Pancreas (tissue), 10 donors: Measurements from ENCODE around the gene XYLT1. TPM values are rescaled to one million over a fixed set of nuclear protein-coding genes. Genes with fewer than 3 reads are reported as not detected.

ENCODE experiments used
- ATAC-seq, 4 donors: fragments of 200-7000 bp; cut with Tn5 transposase; one replicate each; pipeline versions ENCODE4 v1.8.0 to v1.9.1; 2020; ENCODE audit warnings: mild to moderate bottlenecking in 4 of 4, moderate library complexity in 4 of 4
- DNase-seq, 6 donors: peaks; one replicate each; pipeline ENCODE4 v3.0.0-alpha.2; 2020
- FAIRE-seq: peaks from 2 replicates; lab custom pipeline; 2012; peaks lifted over from hg19 to GRCh38; lab: Jason Lieb, UNC
- H3K27ac ChIP-seq, 4 donors: fragments of 200-600 bp; sonication (generic); 1 replicate in 3 of 4; 2 replicates in 1 of 4; pipeline versions ENCODE4 v1.5.0 to v1.8.0; 2020
- H3K27me3 ChIP-seq, 4 donors: fragments of 200-600 bp; one replicate each; pipeline ENCODE4 v1.8.0; 2021
- H3K36me3 ChIP-seq, 3 donors: fragments of 200-600 bp; sonication (generic) in 1 of 3; one replicate each; pipeline versions ENCODE4 v1.5.0 to v1.8.0; 2020 to 2021
- H3K4me1 ChIP-seq, 3 donors: fragments of 200-600 bp; one replicate each; pipeline ENCODE4 v1.8.0; 2021
- H3K4me3 ChIP-seq, 4 donors: fragments of 200-600 bp; sonication (generic) in 2 of 4; one replicate each; pipeline versions ENCODE4 v1.5.0 to v1.8.0; 2020 to 2021
- H3K9me3 ChIP-seq, 4 donors: fragments of 200-600 bp; one replicate each; pipeline ENCODE4 v1.8.0; 2021
- CTCF ChIP-seq, 4 donors: fragments of 200-600 bp; sonication (generic) in 3 of 4; IDR thresholded peaks; one replicate each; pipeline versions ENCODE4 v1.5.0 to v1.8.0; 2021; ENCODE audit warnings: antibody characterized with exemption in 4 of 4
- WGBS, 2 donors: extraction: QIAGEN DNeasy Blood & Tissue Kit; methylation state at CpG; one replicate each; pipeline ENCODE4 v1.1.7; 2013; 5-methylcytosine and 5-hydroxymethylcytosine counted together
- intact Hi-C, 3 donors: fragments of 100-400 bp; cut with DNase I; formaldehyde crosslinking; loops; one replicate each; pipeline versions ENCODE4 v1.11.1 to v1.14.2; 2022
- polyA plus RNA-seq, 2 donors: library from polyadenylated mRNA; stranded (reverse); fragments of 200-250 nt; gene quantifications; one replicate each; pipeline ENCODE4 v1.2.3, GENCODE V29; 2013
- total RNA-seq, 6 donors: library from RNA; stranded (reverse); fragmentation: NEBNext Ultra II Directional in 4 of 6; extraction: Animal tissue kit (Norgen Biotek cat#: 25700) in 4 of 6; gene quantifications; one replicate each; pipeline versions ENCODE4 v1.2.1 to v1.2.4, GENCODE V29; 2021 to 2023
- donor health status: healthy with polysubstance abuse.
- donor health status: DM: no; HTN: no; CAD: no; lungs with moderate emphysema.
- donor health status: DM: no; HTN: no; CAD: no.
- donor health status: control.
- donor health status: control.
- donor health status: Bipolar disorder and iron deficiency.
- donor health status: DM: yes; HTN: yes; CAD: no.
- donor health status: DM: no; HTN: no; CAD: no.
- donor health status: DM: no; HTN: no; CAD: no.
- donor health status: DM: yes; HTN: yes; CAD: no.

XYLT1 gene
- total and polyA plus RNA-seq, 8 donors: 1.6 to 8.2 (median 4.6) TPM

- 71 to 82% methylated on average over 7 of the region's 7 CpGs for WGBS, 2 donors
- TF ChIP-seq CTCF (IDR thresholded peaks at IDR 0.05): no peak
- Histone ChIP-seq H3K4me3 (no peak overlapping the region), H3K27me3 (no peaks in the 10 kb centered on the region), H3K36me3 (no peaks in the 10 kb centered on the region), H3K4me1 (no peaks in the 10 kb centered on the region), H3K27ac (no peak overlapping the region), H3K9me3 (no peaks in the 10 kb centered on the region)
- no peak for DNase-seq
- ATAC-seq: no peak
- intact Hi-C loops: loop anchor here in 1 of 3 donors (10.0 kb wide), 1 partner anchor 200 kb away; no protein-coding TSS in a partner anchor
- no peak for FAIRE-seq
Observed at GRCh38 chr16:17475104-17475503, 4.3 kb upstream of the XYLT1 start.

DNA sequence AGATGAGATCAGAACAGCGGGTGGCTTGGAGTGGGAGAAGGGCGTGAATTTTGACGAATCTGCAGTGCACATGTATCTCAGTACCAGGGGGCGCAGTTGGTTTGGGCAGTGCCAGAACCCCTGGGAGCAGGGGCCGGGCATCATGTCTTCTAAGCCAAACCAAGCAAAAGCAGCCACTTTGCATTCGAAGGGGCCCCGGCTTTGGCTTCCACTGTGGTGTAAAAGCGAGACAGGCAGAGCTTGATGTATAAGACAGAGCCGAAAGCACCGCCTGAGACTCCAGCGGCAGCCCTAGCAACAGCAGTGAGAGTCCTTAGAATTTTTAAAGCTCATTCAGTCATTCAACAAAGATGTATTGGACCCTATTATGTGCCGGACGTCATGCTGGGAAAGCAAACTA lies 3.8 kb upstream of the XYLT1 start:
- no peak for TF ChIP-seq CTCF (IDR thresholded peaks at IDR 0.05)
- no peak for FAIRE-seq
- DNase-seq: no peak
- no peak for ATAC-seq
- Histone ChIP-seq H3K36me3 (no peaks in the 10 kb centered on the region), H3K4me3 (no peak overlapping the region), H3K4me1 (no peaks in the 10 kb centered on the region), H3K27me3 (no peaks in the 10 kb centered on the region), H3K9me3 (no peaks in the 10 kb centered on the region), H3K27ac (no peak overlapping the region)
- WGBS, 2 donors: 67 to 74% methylated on average over 13 of the region's 13 CpGs
- intact Hi-C loops: loop anchor here in 1 of 3 donors (10.0 kb wide), 1 partner anchor 200 kb away; no protein-coding TSS in a partner anchor

- intact Hi-C loops: loop anchor here in 1 of 3 donors (10.0 kb wide), 1 partner anchor 199 kb away; no protein-coding TSS in a partner anchor
- no peak for TF ChIP-seq CTCF (IDR thresholded peaks at IDR 0.05)
Observed at GRCh38 chr16:17474037-17474436, 3.3 kb upstream of the XYLT1 start.

DNA sequence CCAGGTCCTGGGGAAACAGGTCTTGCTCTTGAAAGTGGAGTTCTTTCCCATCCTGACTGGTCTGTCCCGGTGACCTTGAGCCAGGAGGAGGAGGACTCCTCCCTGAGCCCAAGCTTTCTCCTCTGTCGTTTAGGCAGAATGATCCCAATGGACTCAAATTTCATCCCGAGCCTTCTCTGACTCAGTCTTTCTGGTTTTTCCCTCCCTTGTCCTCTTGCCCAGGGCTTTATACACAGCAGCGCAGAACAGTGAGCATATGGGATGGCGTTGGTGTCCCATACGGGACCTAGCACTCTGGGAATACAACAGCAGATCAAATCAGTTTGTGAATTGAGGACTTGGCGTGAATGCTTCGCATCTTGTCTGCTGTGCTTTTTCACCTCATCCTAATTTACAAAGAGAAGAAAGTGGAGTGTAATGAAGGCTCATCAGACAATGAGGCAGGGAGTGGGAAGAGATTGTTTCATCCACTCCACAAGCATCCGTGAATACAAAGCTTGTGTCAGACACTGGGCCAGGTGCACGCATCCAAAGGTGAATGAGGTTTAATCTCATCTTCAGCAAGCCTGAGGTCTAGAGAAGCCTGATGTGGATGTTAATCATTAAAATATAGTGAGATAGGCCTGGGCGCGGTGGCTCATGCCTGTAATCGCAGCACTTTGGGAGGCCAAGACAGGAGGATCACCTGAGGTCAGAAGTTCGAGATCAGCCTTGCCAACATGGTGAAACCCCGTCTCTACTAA lies 1.1 kb upstream of the XYLT1 start:
- no peaks in the 10 kb centered on the region for H3K9me3 ChIP-seq
- no peaks in the 10 kb centered on the region for H3K36me3 ChIP-seq
- DNase-seq (no peak), ATAC-seq (peak in 3 of 4 donors; percentile 2 to 11 (median 3)), FAIRE-seq (no peak)
- WGBS, 2 donors: 68 to 70% methylated on average over 15 of the region's 15 CpGs
- peak overlapping the region in 2 of 4 donors; percentile 2 to 46 for H3K27ac ChIP-seq
- H3K4me3 ChIP-seq: no peak overlapping the region
- no peaks in the 10 kb centered on the region for H3K27me3 ChIP-seq
- no peak for TF ChIP-seq CTCF (IDR thresholded peaks at IDR 0.05)
- H3K4me1 ChIP-seq: peaks cover 0 to 7% (median 0%) of the 10 kb centered on the region in 3 donors
- intact Hi-C loops: loop anchor here in 1 of 3 donors (10.0 kb wide), 1 partner anchor 197 kb away; no protein-coding TSS in a partner anchor

More at GRCh38 chr16:17474037-17474436, 3.3 kb upstream of the XYLT1 start:
- Histone ChIP-seq H3K27ac (no peak overlapping the region), H3K27me3 (no peaks in the 10 kb centered on the region), H3K36me3 (no peaks in the 10 kb centered on the region), H3K4me1 (peaks cover 0 to 5% (median 0%) of the 10 kb centered on the region in 3 donors), H3K4me3 (no peak overlapping the region), H3K9me3 (no peaks in the 10 kb centered on the region)
- WGBS, 2 donors: 31 to 37% methylated on average over 4 of the region's 4 CpGs
- no peak for FAIRE-seq
- no peak for DNase-seq
- no peak for ATAC-seq
